Uterus (tissue), 4 donors: ENCODE measurements around the gene SPDYE16. TPM values are rescaled to one million over a fixed set of nuclear protein-coding genes. Genes with fewer than 3 reads are reported as not detected.
"Not testable (repeated sequence)": the region's sequence is repeated elsewhere in the genome, so short reads cannot be mapped to it uniquely, and the experiment has no call there.

Source experiments
- DNase-seq, 2 donors: peaks; one replicate each; pipeline ENCODE4 v3.0.0-alpha.2; 2019 to 2020
- H3K27ac ChIP-seq, 2 donors: fragments of 200-600 bp; sonication (generic); 1 replicate in 1 of 2; 2 replicates in 1 of 2; pipeline ENCODE4 v1.5.1; 2016 to 2018
- H3K27me3 ChIP-seq, 2 donors: fragments of 200-600 bp; sonication (generic); one replicate each; pipeline ENCODE4 v1.5.1; 2018 to 2019; ENCODE audit warnings: control low read depth in 1 of 2
- H3K36me3 ChIP-seq, 2 donors: fragments of 200-600 bp; sonication (generic); one replicate each; pipeline ENCODE4 v1.5.1; 2019; ENCODE audit warnings: control low read depth in 1 of 2
- H3K4me1 ChIP-seq, 2 donors: fragments of 200-600 bp; sonication (generic); one replicate each; pipeline ENCODE4 v1.5.1; 2018 to 2019; ENCODE audit warnings: control low read depth in 1 of 2
- H3K4me3 ChIP-seq, 2 donors: fragments of 200-600 bp; sonication (generic); 1 replicate in 1 of 2; 2 replicates in 1 of 2; pipeline ENCODE4 v1.5.1; 2018 to 2019; ENCODE audit warnings: mild to moderate bottlenecking in 1 of 2
- H3K9me3 ChIP-seq, 2 donors: fragments of 200-600 bp; sonication (generic); one replicate each; pipeline ENCODE4 v1.5.1; 2019; ENCODE audit warnings: control low read depth in 1 of 2
- POLR2A ChIP-seq, 2 donors: fragments of 450-650 bp; IDR thresholded peaks; one replicate each; pipeline ENCODE4 v1.6.1; 2016; ENCODE audit warnings: antibody characterized with exemption in 2 of 2, mild to moderate bottlenecking in 1 of 2, moderate library complexity in 1 of 2
- intact Hi-C: fragments of 100-400 bp; cut with DNase I; formaldehyde crosslinking; loops from one replicate; pipeline ENCODE4 v1.15.1; 2023; ENCODE audit warnings: low total_unique reads
- total RNA-seq, 4 donors: library from RNA; depleted of rRNA in 3 of 4; stranded (reverse); fragments of >200 nt in 3 of 4; gene quantifications; one replicate each; pipeline versions ENCODE4 v1.1.0 to v1.2.4, GENCODE V29; 2014 to 2023
- TF ChIP-seq, protein P1 (sequence below), 4 experiments: fragments of 200-600 bp in 2 of 4; fragments of 450-650 bp in 2 of 4; sonication (generic) in 2 of 4; IDR thresholded peaks; one replicate each; pipeline ENCODE4 v1.5.1; 2016 to 2019; ENCODE audit warnings: antibody characterized with exemption in 4 of 4, mild to moderate bottlenecking in 2 of 4, moderate library complexity in 1 of 4
- donor health status: DM: yes; HTN: yes; CAD: no.

The SPDYE16 gene
- total RNA-seq, 4 donors from 2014 or later: 0.35 to 3.6 TPM; not detected in 2

DNA sequence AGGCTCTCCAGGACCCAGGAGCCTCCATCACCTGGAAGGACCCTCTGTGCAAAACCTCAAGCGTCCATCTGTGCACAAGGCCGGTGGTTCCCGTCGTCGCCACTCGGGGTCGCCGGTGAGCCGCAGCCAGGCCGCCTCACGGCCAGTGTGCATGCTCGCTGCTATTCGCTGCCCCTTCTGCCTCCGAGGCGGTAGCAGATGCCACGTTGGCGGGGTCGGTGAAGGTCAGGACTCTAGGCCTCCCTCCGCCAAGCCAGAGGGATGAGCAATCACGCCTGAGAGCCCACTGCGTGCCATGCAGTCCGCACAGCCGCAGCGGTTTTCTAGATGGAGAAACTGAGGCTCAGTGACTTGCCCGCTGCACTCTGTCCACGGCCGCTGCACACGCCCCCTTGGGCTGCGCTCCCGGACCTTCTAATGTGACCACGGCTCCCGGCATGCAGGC, 27.1 kb downstream of the SPDYE16 start:
- TF ChIP-seq, protein P1, sequence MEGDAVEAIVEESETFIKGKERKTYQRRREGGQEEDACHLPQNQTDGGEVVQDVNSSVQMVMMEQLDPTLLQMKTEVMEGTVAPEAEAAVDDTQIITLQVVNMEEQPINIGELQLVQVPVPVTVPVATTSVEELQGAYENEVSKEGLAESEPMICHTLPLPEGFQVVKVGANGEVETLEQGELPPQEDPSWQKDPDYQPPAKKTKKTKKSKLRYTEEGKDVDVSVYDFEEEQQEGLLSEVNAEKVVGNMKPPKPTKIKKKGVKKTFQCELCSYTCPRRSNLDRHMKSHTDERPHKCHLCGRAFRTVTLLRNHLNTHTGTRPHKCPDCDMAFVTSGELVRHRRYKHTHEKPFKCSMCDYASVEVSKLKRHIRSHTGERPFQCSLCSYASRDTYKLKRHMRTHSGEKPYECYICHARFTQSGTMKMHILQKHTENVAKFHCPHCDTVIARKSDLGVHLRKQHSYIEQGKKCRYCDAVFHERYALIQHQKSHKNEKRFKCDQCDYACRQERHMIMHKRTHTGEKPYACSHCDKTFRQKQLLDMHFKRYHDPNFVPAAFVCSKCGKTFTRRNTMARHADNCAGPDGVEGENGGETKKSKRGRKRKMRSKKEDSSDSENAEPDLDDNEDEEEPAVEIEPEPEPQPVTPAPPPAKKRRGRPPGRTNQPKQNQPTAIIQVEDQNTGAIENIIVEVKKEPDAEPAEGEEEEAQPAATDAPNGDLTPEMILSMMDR (IDR thresholded peaks at IDR 0.05): peak in 2 of 4 experiments; percentile 53 to 61
- TF ChIP-seq POLR2A (IDR thresholded peaks at IDR 0.05): no peak
- DNase-seq: no peak
- Histone ChIP-seq H3K36me3 (no peaks in the 10 kb centered on the region), H3K4me1 (peaks cover 0 to 4% of the 10 kb centered on the region in 2 donors), H3K27ac (no peak overlapping the region), H3K27me3 (no peaks in the 10 kb centered on the region), H3K9me3 (no peaks in the 10 kb centered on the region), H3K4me3 (no peak overlapping the region)
- intact Hi-C loops: no loop called here

DNA sequence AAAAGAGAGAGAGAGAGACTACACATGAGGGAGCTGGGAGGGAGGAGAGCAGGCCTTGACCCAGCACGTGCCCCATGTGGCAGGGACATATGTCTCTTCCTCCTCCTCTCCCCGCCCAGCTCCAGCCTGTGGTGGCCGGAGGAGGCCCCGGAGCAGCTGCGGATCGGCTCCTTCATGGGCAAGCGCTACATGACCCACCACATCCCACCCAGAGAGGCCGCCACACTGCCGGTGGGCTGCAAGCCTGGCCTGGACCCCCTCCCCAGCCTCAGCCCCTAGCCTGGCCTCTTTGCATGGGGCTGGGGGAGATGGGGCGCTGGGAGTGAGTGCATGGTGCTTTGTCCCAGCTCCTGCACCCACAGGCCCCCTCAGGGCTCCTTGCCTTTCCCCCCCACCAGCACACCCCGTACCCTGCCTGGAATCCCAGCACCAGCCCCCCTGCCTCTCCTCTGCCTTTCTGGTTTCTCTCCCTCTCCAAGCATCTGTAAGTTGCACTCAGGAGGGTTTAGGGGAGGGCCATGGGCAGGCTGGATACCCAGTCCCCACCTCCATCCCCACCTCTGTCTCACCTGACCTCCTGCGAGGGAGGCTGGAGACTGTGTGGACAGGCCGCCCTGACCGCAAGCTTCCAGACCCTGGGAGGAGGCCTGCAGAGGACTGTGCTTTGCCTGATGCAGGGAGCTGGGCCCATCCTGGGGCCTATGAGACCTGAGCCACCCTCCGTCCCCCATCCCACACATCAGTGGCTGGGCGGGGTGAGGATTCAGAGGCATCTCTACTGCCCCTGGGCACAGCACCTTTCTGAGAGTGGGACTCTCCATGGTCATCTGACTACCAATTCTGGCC, 27.9 kb downstream of the SPDYE16 start:
- Histone ChIP-seq H3K4me1 (peaks cover 0 to 4% of the 10 kb centered on the region in 2 donors), H3K4me3 (peak overlapping the region in 1 of 2 donors; percentile 14), H3K27me3 (no peaks in the 10 kb centered on the region), H3K36me3 (no peaks in the 10 kb centered on the region), H3K27ac (peak overlapping the region in 1 of 2 donors; percentile 68), H3K9me3 (no peaks in the 10 kb centered on the region)
- no peak for DNase-seq
- TF ChIP-seq, protein P1 (IDR thresholded peaks at IDR 0.05): no peak
- TF ChIP-seq POLR2A (IDR thresholded peaks at IDR 0.05): no peak
- intact Hi-C loops: no loop called here

GRCh38 chr7:76513817-76514799, 29.0 kb downstream of the SPDYE16 start:
- intact Hi-C loops: no loop called here
- H3K36me3 ChIP-seq: no peaks in the 10 kb centered on the region
- no peak for DNase-seq
- no peak overlapping the region for H3K4me3 ChIP-seq
- H3K9me3 ChIP-seq: no peaks in the 10 kb centered on the region
- peak overlapping the region in 1 of 2 donors; percentile 68 for H3K27ac ChIP-seq
- TF ChIP-seq, protein P1 (IDR thresholded peaks at IDR 0.05): no peak
- no peak for TF ChIP-seq POLR2A (IDR thresholded peaks at IDR 0.05)
- H3K27me3 ChIP-seq: no peaks in the 10 kb centered on the region
- peaks cover 0 to 4% of the 10 kb centered on the region in 2 donors for H3K4me1 ChIP-seq

GRCh38 chr7:76512941-76513816, 29.9 kb downstream of the SPDYE16 start:
- H3K4me1 ChIP-seq: peaks cover 0 to 4% of the 10 kb centered on the region in 2 donors
- H3K27ac ChIP-seq: no peak overlapping the region
- DNase-seq: no peak
- no peak overlapping the region for H3K4me3 ChIP-seq
- H3K27me3 ChIP-seq: no peaks in the 10 kb centered on the region
- intact Hi-C loops: no loop called here
- no peaks in the 10 kb centered on the region for H3K36me3 ChIP-seq
- TF ChIP-seq POLR2A (IDR thresholded peaks at IDR 0.05): no peak
- TF ChIP-seq, protein P1 (IDR thresholded peaks at IDR 0.05): peak in 1 of 4 experiments; percentile 9
- no peaks in the 10 kb centered on the region for H3K9me3 ChIP-seq

GRCh38 chr7:76511911-76512885, 30.9 kb downstream of the SPDYE16 start:
- H3K4me1 ChIP-seq, H3K27ac ChIP-seq, DNase-seq, H3K27me3 ChIP-seq, intact Hi-C loops, H3K36me3 ChIP-seq, H3K4me3 ChIP-seq, H3K9me3 ChIP-seq: not testable (repeated sequence)

DNA sequence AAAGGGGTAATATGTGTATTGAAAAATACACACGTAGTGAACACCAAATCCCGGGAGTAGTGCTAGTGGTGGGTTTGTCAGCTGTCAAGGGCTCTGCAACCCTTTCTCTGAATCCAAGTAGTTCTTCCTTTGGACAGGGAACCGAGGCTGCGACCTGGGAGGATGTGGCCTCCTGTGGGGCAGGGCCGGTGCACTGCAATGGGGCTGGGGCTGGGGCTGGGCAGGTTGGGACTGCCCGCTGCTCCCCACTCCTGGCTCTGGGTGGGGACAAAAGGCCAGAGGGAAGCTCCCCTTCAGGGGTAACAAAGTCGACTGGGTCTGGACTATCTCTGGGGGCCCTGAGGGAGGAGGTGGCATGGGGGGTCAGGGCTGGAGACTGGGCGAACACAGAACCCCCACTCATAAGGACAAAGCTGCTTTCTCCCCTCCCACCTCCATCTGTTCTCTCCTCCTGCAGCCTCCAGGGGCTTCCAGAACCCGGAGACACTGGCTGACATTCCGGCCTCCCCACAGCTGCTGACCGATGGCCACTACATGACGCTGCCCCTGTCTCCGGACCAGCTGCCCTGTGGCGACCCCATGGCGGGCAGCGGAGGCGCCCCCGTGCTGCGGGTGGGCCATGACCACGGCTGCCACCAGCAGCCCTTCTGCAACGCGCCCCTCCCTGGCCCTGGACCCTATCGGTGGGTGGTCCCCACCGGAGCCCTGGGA, 31.7 kb downstream of the SPDYE16 start:
- H3K4me1 ChIP-seq, H3K27ac ChIP-seq, H3K27me3 ChIP-seq, DNase-seq, H3K9me3 ChIP-seq, H3K36me3 ChIP-seq, H3K4me3 ChIP-seq, intact Hi-C loops: not testable (repeated sequence)
